Epithelial cell of esophagus (primary cell): ENCODE data around the gene VRTN.
"Not testable (repeated sequence)": the region's sequence is repeated elsewhere in the genome, so short reads cannot be mapped to it uniquely, and the experiment has no call there.

Experiments
- DNase-seq: peaks from one replicate; pipeline ENCODE4 v3.0.0; 2010; ENCODE audit warnings: low read depth
- H3K4me3 ChIP-seq: 2 replicates; pipeline ENCODE4 v1.5.1; 2011; ENCODE audit warnings: mild to moderate bottlenecking, low read length, control low read depth
- CTCF ChIP-seq: IDR thresholded peaks from 2 replicates; pipeline ENCODE4 v1.5.1; 2011; ENCODE audit warnings: low read depth, mild to moderate bottlenecking, low read length, control low read depth, inconsistent platforms; ENCODE audit not compliant: insufficient read depth; ENCODE audit errors: missing control alignments

VRTN gene

GRCh38 chr14:74380172-74380571, 31.9 kb downstream of the VRTN start:
- TF ChIP-seq CTCF, result no peak
- DNase-seq, result peak; percentile 49
- H3K4me3 ChIP-seq, result no peak overlapping the region

- DNase-seq, result no peak
- no peak for TF ChIP-seq CTCF
- no peak overlapping the region for H3K4me3 ChIP-seq
Measured at GRCh38 chr14:74380845-74381244, 32.6 kb downstream of the VRTN start.

GRCh38 chr14:74381571-74381970, 33.3 kb downstream of the VRTN start:
- not testable (repeated sequence) for DNase-seq

DNA sequence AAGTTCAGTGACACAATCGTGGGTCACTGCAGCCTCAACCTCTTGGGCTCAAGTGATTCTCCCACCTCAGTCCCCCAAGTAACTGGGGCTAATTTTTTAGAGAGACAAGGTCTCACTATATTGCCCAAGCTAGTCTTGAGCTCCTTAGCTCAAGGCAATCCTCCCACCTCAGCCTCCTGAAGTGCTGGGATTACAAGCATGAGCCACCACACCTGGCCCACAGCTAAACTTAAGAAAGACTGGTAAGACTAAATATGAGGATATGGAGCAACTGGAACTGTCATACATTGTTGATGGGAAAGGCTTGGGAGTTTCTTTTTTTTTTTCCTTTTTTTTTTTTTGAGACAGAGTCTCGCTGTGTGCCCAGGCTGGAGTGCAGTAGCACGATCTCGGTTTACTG, 34.0 kb downstream of the VRTN start:
- no peak overlapping the region for H3K4me3 ChIP-seq
- TF ChIP-seq CTCF, result no peak
- DNase-seq, result no peak

More at GRCh38 chr14:74381571-74381970, 33.3 kb downstream of the VRTN start:
- not testable (repeated sequence) for H3K4me3 ChIP-seq

GRCh38 chr14:74389980-74390379, 41.7 kb downstream of the VRTN start:
- no peak overlapping the region for H3K4me3 ChIP-seq
- no peak for TF ChIP-seq CTCF
- DNase-seq, result no peak

- DNase-seq, H3K4me3 ChIP-seq: not testable (repeated sequence)
Measured at GRCh38 chr14:74390505-74390904, 42.2 kb downstream of the VRTN start.

DNA sequence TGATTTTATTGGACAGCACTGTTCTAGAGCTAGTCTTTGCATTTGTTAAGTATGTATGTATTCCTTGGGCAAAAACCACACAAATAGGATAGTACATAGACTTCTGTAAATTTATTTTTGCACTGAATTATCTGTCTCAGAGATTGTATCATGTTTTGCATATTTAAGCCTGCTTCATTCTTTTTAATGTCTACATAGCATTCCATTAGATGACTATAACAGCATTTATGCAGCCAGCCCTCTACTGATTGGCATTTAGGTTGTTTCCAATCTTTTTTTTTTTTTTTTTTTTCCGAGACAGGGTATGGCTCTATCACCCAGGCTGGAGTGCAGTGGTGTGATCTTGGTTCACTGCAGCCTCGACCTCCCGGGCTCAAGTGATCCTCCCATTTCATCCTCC, 43.2 kb downstream of the VRTN start:
- DNase-seq, result no peak
- no peak overlapping the region for H3K4me3 ChIP-seq
- TF ChIP-seq CTCF, result no peak

DNA sequence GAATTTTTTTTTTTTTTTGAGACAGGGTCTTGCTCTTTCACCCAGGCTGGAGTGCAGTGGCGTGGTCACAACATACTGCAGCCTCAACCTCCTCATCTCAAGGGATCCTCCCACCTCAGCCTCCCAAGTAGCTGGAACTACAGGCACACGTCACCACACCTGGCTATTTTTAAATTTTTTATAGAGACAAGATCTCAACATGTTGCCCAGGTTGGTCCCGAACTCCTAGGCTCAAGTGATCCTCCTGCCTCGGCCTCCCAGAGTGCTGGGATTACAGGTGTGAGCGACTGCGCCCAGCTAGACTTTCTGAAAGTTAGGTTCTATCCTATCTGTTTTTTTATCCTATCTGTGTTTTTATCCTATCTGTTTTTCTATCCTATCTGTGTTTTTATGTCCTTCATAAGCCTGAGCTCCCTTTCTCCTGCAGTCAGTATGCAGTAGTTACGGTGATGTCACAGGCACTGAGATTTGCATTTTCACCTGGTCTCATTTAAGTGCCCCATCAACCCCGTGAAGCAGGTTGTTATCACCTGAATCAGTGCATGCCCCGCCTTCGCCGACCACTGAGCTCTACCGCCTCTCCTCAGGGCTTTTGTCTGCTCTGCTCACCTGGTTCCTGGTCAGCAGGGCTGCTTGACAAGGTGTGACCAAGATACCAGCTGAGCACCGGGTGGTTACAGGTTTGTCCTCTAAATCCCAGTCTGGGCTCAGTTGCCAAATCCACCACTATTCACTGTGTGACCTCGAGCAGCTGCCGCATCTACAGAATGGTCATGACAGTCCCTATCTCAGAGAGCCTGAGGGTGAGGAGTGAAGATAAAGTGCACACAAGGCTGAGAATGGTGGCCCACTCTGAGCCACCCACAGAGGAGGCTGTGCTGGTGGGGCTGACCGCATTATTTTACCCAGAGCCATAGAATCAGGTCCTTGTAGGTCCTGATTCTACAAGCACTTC, 44.6 kb downstream of the VRTN start:
- TF ChIP-seq CTCF, result no peak

More for the DNA sequence above, 44.6 kb downstream of the VRTN start:
- no peak overlapping the region for H3K4me3 ChIP-seq
- DNase-seq, result no peak
